ENCODE measurements around the gene PAEP.

PAEP gene

GRCh38 chr9:135515083-135515951 is 46.2 kb upstream of the PAEP start:
- TF ChIP-seq, protein P1, sequence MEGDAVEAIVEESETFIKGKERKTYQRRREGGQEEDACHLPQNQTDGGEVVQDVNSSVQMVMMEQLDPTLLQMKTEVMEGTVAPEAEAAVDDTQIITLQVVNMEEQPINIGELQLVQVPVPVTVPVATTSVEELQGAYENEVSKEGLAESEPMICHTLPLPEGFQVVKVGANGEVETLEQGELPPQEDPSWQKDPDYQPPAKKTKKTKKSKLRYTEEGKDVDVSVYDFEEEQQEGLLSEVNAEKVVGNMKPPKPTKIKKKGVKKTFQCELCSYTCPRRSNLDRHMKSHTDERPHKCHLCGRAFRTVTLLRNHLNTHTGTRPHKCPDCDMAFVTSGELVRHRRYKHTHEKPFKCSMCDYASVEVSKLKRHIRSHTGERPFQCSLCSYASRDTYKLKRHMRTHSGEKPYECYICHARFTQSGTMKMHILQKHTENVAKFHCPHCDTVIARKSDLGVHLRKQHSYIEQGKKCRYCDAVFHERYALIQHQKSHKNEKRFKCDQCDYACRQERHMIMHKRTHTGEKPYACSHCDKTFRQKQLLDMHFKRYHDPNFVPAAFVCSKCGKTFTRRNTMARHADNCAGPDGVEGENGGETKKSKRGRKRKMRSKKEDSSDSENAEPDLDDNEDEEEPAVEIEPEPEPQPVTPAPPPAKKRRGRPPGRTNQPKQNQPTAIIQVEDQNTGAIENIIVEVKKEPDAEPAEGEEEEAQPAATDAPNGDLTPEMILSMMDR (IDR thresholded peaks at IDR 0.05; ENCODE audit: insufficient read depth, low read length, missing control alignments) = no peak
- CTCF ChIA-PET = interaction anchor here (1.0 to 1.5 kb wide), 2 partner anchors 9 to 11 kb away, joined by 4 to 5 read pairs; no protein-coding TSS in a partner anchor
- POLR2A ChIA-PET = no interaction called here
- H3K4me3 ChIP-seq (ENCODE audit: low read depth, low read length) = no peak overlapping the region
- no peak for DNase-seq (ENCODE audit: low read depth, low spot score)

GRCh38 chr9:135516132-135516860 is 45.3 kb upstream of the PAEP start:
- POLR2A ChIA-PET = no interaction called here
- TF ChIP-seq, protein P1 (IDR thresholded peaks at IDR 0.05; ENCODE audit: insufficient read depth, low read length, missing control alignments) = no peak
- no peak overlapping the region for H3K4me3 ChIP-seq (ENCODE audit: low read depth, low read length)
- CTCF ChIA-PET = interaction anchor here (2.5 kb wide), 1 partner anchor 12 kb away, joined by 11 read pairs; no protein-coding TSS in a partner anchor
- no peak for DNase-seq (ENCODE audit: low read depth, low spot score)

- POLR2A ChIA-PET = no interaction called here
- CTCF ChIA-PET = interaction anchor here (2.5 kb wide), 1 partner anchor 13 kb away, joined by 11 read pairs; no protein-coding TSS in a partner anchor
- DNase-seq (ENCODE audit: low read depth, low spot score) = no peak
- TF ChIP-seq, protein P1 (IDR thresholded peaks at IDR 0.05; ENCODE audit: insufficient read depth, low read length, missing control alignments) = no peak
- H3K4me3 ChIP-seq (ENCODE audit: low read depth, low read length) = no peak overlapping the region
Measured at GRCh38 chr9:135517407-135517822, 44.1 kb upstream of the PAEP start.

- CTCF ChIA-PET = interaction anchor here (1.1 to 2.5 kb wide), 2 partner anchors 13 to 15 kb away, joined by 4 to 11 read pairs; no protein-coding TSS in a partner anchor
- no peak for DNase-seq (ENCODE audit: low read depth, low spot score)
- POLR2A ChIA-PET = interaction anchor here (0.6 kb wide), 1 partner anchor 600 kb away, joined by 3 read pairs; no protein-coding TSS in a partner anchor
- H3K4me3 ChIP-seq (ENCODE audit: low read depth, low read length) = no peak overlapping the region
- TF ChIP-seq, protein P1 (IDR thresholded peaks at IDR 0.05; ENCODE audit: insufficient read depth, low read length, missing control alignments) = no peak
Measured at GRCh38 chr9:135519179-135519971, 42.2 kb upstream of the PAEP start.

- POLR2A ChIA-PET = no interaction called here
- no peak for DNase-seq (ENCODE audit: low read depth, low spot score)
- H3K4me3 ChIP-seq (ENCODE audit: low read depth, low read length) = no peak within 1 kb of the TSS
- CTCF ChIA-PET = no interaction called here
- TF ChIP-seq, protein P1 (IDR thresholded peaks at IDR 0.05; ENCODE audit: insufficient read depth, low read length, missing control alignments) = no peak
Measured at GRCh38 chr9:135520916-135521607, 40.5 kb upstream of the PAEP start, which contains the start of gene LCN1. LCN1 (plus strand) TSS chr9:135521440; CDS start chr9:135521498, 58 bp downstream.
